ENCODE results near the gene GPC5.
"Not testable (repeated sequence)": the region's sequence is repeated elsewhere in the genome, so short reads cannot be mapped to it uniquely, and the experiment has no call there.

The GPC5 gene

DNA sequence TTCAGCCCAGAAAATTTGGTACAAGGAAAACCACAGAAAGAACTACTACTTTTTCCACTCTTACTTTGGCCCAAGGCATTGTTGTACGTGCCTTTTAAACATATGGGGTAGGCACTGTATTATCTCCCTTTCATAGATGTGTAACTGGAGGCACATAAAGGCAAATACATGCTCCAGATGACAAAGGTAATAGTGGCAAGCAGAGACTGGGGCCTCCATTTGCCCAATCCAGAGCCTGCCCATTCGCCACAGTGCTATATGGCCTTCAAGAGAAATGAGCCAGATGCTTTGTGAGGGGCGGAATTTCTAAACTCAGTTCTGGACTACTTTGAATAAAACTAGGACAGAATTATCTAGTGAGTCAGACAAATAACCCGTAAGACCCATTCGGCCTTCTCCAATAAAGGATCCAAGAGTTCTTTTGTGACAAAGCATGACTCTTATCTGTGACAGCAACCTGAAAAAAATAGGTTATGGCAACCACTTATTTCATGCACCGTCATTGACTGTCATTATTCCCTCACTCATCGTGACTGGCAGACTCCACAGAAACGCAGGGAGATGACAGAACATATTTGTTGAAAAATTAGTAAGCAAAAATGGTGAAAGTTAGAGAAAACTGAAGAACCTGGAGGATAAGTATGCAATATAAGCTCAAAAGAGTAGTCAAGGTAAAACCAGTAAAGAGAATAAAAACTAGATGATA, 1116.2 kb downstream of the GPC5 start:
- no peak for DNase-seq (ENCODE audit: low read depth)
- no peak overlapping the region for H3K4me3 ChIP-seq (ENCODE audit: control insufficient read depth, low read depth, low read length)
- TF ChIP-seq CTCF (conservative IDR thresholded peaks at IDR 0.05; ENCODE audit: control insufficient read depth, insufficient read depth, low read depth, low read length), result no peak

DNA sequence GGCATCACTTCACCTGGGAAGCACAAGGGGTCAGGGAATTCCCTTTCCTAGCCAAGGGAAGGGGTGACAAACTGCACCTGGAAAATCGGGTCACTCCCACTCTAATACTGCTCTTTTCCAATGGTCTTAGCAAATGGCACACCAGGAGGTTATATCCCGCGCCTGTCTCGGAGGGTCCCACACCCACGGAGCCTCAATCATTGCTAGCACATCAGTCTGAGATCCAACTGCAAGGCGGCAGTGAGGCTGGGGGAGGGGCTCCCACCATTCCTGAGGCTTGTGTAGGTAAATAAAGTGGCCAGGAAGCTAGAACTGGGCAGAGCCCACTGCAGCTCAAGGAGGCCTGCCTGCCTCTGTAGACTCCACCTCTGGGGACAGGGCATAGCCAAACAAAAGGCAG, 1118.5 kb downstream of the GPC5 start:
- not testable (repeated sequence) for DNase-seq (ENCODE audit: low read depth); H3K4me3 ChIP-seq (ENCODE audit: control insufficient read depth, low read depth, low read length)

- not testable (repeated sequence) for H3K4me3 ChIP-seq (ENCODE audit: control insufficient read depth, low read depth, low read length); DNase-seq (ENCODE audit: low read depth)
Measured at GRCh38 chr13:92518622-92519021, 1120.2 kb downstream of the GPC5 start.

GRCh38 chr13:92530364-92530763, 1131.9 kb downstream of the GPC5 start:
- no peak overlapping the region for H3K4me3 ChIP-seq (ENCODE audit: control insufficient read depth, low read depth, low read length)
- no peak for TF ChIP-seq CTCF (conservative IDR thresholded peaks at IDR 0.05; ENCODE audit: control insufficient read depth, insufficient read depth, low read depth, low read length)
- DNase-seq (ENCODE audit: low read depth), result no peak

DNA sequence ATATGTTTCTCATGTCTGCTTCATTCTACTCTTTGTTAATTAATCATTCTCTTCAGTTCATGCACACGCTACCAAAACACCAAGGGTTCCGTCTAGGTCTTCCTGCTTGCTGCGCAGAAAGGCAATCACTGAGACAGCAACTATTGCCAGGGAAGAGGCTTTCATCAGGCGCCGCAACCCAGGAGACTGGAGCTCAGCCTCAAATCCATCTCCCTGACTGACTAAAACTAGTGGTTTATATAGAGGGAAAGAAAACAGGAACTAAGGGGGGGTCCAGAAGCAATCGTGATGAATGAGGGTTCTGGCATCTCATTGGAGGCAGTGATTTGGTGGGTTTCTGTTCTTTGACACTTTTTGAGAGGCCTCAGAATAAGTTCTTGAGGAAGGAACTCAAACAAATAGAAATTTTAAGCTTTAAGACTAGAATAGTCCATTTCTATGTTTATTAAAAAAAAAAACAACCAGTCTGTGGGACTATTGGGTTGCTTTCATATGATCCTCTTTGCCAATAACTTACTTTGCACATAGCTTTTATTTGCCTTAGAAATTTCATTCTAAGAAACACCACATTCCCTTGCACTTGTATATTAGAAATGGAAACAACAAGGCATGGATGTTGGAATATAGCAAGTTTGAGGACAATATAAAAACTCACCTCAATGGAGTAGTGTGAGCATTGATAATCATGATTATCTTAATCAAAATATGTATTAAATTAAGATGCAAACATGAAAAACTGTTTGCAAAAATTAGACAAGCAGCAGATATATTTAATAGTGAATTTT, 1137.0 kb downstream of the GPC5 start:
- DNase-seq (ENCODE audit: low read depth), result no peak
- H3K4me3 ChIP-seq (ENCODE audit: control insufficient read depth, low read depth, low read length), result no peak overlapping the region
- TF ChIP-seq CTCF (conservative IDR thresholded peaks at IDR 0.05; ENCODE audit: control insufficient read depth, insufficient read depth, low read depth, low read length), result no peak

- no peak for DNase-seq (ENCODE audit: low read depth)
- no peak for TF ChIP-seq CTCF (conservative IDR thresholded peaks at IDR 0.05; ENCODE audit: control insufficient read depth, insufficient read depth, low read depth, low read length)
Measured at GRCh38 chr13:92537471-92537870, 1139.0 kb downstream of the GPC5 start.

DNA sequence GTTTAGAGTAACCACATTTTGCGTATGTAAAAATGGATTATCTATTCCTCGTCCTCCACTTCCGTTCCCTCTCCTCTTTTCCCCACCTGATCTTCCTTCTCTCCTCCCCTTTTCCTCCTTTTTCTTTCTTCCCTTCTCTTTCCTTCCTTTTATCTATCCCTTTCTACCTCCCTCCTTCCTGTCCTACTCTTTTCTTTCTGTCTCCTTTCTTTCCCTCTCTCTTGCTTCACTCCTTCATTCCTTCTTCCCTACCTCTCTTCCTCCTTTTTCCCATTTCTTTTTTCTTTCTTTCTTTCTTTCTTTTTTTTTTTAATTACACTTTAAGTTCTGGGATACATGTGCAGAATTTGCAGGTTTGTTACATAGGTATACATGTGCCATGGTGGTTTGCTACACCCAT, 1139.7 kb downstream of the GPC5 start:
- no peak for TF ChIP-seq CTCF (conservative IDR thresholded peaks at IDR 0.05; ENCODE audit: control insufficient read depth, insufficient read depth, low read depth, low read length)
- DNase-seq (ENCODE audit: low read depth), result no peak
- no peak overlapping the region for H3K4me3 ChIP-seq (ENCODE audit: control insufficient read depth, low read depth, low read length)

More at GRCh38 chr13:92537471-92537870, 1139.0 kb downstream of the GPC5 start:
- H3K4me3 ChIP-seq (ENCODE audit: control insufficient read depth, low read depth, low read length), result no peak overlapping the region

GRCh38 chr13:92539148-92539547, 1140.7 kb downstream of the GPC5 start:
- not testable (repeated sequence) for DNase-seq (ENCODE audit: low read depth); H3K4me3 ChIP-seq (ENCODE audit: control insufficient read depth, low read depth, low read length)
